Stimulated activated CD8-positive, alpha-beta memory T cell treated with anti-CD3 and anti-CD28 coated beads, Interleukin-7, amount 100 ng/mL, for 4 hours (primary cell): Measurements from ENCODE around the gene GLB1L3.
"Not testable (repeated sequence)": the region's sequence is repeated elsewhere in the genome, so short reads cannot be mapped to it uniquely, and the experiment has no call there.

Experiments used
- DNase-seq, 2 donors: peaks; one replicate each; pipeline ENCODE4 v3.0.0-alpha.2; 2020; ENCODE audit warnings: low read depth in 2 of 2

The GLB1L3 gene

DNA sequence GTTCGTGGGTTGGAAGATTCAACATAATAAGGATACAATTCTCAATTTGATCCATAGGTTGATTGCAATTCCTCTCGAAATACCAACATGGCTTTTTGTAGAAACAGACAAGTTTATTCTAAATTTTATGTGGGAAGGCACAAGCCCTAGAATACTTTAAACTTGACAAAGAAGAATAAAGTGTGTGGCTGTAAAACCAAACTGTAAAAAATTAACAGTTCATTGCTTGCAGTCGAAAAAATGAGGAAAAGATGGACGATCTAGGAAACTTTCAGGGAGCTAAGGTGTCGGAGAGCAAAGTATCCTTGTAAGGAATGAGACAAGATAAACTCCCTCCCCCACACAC lies 1.0 kb upstream of the GLB1L3 start:
- no peak for DNase-seq

DNA sequence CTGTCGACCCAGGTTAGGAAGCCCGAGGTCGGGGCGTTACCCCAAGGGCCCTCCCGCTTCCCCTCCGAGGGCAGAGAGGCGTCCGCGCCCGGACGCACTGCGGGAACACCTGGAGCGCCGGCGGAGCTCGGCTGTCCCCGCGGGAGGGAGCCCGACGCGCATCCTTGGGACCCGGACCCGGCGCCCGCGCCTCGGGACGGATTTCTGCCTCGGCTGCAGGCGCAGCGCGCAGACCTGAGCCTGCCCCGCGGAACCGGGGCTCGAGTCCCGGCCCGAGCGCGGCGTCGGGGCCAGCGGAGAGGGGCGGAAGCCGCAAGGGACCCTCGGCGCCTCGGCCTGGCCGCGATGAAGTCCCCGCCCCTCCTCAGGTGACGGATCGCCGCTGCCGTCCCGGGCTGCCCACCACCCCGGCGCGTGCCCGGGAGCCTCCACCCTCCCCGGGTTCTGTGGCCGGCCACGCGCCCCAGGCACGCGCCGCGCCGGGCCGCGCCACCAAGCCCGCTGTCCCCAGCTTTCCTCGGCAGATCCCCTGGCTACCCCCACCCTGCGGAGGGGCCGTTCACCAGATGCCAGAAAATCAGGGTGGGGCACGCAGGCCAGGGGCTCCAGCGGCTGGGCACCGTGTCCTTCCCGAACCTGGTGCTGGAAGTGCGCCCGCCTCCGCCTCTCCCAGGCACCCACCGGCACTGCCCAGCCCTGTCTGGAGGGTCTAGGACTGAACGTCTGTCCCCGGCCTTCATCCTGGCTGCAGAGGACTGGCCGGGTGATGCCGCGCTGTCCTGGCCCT lies 410 bp downstream of the GLB1L3 start:
- no peak for DNase-seq

DNA sequence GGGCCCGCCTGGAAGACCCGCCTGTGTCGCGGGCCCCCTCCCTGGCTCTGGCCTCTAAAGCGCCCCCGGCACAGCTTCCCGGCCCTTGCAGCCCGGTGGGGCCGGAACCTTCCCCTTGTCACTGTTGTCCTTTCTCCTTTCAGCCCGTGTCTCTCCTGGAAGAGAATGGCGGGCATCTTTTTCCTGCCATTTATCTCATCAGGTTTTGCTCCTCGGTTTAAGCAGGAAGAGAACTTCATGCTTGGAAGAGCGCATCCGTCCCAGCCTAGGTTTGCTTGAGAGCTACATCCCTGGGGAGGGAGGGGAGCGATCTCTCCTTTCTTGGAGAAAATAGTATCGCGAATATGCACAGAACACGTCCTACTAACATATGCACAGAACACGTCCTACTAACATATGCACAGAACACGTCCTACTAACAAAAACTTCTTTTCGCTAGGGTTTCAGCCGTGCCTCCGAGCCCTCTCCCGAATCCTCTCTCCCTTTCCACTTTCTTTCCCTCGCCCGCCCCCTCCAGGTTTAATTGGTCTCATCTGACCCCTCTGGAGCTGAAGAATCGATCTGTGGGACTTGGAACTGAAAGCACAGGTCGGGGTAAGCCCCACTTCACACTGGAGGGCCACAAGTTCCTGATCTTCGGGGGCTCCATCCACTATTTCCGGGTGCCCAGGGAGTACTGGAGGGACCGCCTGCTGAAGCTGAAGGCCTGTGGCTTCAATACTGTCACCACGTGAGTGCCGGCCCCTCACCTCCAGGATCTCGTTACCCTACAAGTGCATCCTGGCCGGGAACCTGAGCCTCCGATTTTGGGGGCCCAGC lies 1.2 kb downstream of the GLB1L3 start:
- DNase-seq = no peak

DNA sequence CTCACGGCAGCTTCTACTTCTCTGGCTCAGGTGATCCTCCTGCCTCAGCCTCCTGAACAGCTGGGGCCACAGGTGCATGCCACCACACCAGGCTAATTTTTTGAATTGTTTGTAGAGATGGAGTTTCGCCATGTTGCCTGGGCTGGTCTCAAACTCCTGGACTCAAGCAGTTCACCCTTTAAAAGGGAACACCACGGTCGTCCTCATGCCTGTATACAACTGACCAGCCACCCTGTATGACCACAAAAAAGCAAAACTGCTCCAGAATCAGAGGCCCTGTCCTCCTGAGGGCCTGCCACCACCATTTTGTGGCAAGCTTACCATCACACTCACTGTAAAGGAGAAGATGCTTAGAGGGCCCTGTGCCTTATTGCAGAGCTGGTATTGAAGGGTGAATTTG lies 2.2 kb downstream of the GLB1L3 start:
- DNase-seq = no peak

DNA sequence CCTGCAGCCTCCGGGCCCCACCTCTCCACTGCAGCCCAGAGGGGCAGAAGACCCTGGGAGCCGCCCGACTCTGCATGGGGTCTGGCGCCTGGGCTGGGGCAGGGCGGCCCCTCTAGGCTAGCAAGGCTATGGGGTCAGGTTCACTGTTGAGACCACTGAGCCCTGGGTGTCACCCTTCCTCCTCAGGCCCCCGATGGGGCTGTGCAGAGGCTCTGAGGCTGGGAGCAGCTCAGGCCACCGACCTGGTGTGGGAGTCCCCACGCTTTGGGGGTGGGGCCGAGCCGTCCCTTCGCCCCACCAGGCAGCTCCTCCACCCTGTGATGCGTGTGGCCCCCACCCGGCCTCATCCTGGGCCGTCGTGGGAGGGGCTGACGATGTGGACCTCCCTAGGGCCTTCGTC lies 5.5 kb downstream of the GLB1L3 start:
- DNase-seq = not testable (repeated sequence)

DNA sequence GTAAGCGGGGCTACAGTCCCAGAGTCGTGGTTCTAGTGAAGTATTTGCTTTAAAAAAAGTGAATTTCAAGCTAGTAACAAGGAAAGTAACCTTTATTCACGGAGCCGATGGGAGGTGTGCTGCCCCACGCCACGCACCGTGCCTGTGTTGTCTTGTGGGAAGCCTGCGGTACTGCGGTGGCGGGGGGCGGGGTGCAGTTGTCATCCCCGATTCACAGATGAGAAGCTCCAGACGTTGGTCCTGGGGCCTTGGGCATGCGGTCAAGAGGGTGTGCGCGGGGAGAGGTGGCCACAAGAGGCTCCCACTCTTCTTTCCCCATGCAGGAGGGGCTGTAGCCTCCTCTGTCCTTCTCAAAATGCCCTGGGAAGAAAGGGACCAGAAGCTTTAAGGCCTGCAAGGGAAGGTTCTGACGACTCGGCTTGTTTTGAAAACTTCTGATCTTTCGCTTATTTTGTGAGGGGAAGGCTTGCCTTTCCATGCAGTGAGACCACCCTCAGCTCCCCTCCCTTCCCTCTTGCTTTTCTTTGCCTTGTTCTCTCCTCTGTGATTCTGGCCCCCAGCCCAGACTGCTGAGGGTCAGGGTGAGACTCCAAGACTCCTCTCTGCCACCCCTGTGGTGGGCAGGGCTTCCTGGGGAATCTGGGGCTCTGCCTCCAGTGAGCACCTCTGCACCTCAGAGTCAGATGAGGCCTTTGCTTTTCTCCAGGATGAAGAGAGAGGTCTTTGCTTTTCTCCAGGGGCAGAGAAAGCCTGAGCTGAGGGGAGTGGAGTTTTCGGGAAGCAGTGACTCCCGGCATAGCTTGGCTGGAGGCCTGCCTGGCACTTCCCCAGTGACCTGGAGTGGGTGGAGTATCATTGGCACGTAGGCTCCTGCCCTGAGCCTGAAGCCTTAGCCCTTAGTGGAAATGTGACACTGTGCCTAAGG lies 6.2 kb downstream of the GLB1L3 start:
- no peak for DNase-seq

DNA sequence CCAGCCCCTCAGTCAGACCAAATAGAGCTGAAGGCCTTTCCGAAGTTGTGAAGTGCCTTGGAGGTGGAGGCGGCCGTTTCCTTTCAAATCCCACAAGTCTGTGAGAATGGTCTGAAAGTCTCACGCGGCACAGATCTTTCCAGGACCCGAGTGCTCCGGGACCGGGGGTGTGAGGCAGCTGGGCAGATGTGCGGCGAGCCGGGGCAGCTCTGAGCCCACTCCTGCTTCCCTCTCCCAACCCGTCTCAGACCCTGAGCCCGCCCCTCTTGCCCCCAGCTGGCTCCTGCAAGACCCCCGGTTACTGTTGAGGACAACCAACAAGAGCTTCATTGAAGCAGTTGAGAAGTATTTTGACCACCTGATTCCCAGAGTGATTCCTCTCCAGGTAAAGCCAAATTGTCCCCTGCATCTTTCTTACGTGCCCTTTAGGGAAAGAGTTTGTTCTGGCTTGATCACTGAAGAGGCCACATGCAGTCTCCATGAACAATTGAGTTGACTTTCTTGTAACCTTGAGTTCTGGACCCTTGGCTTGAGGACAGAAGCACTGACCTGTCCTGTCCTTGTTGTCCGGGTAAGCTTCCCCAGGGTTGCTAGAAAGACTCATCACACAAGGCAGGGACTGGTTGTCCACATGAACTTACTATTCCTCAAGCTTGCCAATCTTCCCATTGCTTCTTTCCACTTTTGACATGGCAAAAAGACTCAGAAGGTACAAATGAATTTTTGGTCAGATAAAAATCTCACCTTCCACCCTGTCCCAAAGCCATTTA lies 7.5 kb downstream of the GLB1L3 start:
- no peak for DNase-seq

DNA sequence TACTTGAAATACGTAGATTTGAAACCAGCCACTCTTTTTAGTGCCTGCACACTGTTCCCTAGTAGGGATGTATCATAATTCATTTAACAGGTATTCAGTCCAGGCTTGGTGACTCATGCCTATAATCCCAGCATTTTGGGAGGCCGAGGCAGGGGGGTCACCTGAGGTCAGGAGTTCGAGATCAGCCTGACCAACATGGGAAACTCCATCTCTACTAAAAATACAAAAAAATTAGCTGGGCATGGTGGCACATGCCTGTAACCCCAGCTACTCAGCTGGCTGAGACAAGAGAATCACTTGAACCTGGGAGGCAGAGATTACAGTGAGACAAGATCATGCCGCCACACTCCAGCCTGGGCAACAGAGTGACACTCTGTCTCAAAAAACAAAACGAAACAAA lies 8.2 kb downstream of the GLB1L3 start:
- DNase-seq = not testable (repeated sequence)

DNA sequence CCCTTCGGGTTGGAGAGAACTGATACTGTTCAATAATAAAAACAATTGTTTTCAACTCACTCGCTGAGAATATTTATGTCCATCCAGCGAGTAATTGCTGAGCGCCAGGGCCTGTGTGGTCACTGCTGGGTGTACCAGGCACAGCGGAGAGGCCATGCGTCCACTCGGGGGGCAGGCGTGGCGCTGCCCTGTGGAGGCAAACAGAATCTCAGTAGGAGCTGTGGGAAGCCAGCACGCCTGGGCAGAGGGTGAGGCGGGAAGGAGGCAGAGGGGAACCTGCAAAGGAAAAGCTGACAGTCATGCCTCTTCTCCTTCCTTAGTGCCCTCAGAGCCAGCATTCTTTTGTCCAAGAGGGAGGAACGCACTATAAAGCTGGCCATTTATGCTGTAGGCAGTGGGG lies 11.4 kb downstream of the GLB1L3 start:
- DNase-seq = no peak

DNA sequence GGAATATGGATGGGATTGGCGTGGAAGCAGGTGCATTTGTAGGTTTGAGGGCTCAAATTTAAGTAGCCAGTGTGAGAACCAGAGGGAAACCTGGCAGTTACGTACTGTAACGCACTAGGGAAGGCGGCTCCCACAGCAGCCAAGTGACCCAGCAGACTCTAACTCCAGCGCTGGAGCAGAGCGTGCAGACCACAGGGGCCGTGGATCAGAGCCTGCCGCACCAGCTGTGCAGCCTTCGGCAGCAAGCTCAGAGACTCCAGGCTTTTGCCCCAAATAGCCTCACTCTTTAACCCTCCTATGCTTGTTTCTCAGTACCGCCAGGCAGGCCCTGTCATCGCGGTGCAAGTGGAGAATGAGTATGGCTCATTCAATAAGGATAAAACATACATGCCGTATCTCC lies 12.3 kb downstream of the GLB1L3 start:
- DNase-seq = no peak

DNA sequence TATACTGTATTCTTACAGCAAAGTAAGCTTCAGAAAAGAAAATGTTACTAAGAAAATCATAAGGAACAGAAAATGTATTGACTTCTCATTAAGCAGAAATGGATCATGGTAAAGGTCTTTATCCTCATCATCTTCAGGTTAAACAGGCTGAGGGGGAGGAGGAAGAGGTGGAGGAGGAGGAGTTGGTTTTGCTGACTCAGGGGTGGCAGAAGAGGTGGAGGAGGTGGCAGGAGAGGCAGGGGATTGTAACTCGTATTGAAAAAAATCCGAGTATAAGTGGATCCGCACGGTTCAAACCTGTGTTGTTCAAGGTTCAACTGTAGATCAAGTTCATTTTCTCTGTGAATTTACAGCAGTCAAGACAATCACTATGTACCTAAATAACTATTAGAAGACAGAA lies 13.0 kb downstream of the GLB1L3 start:
- no peak for DNase-seq

DNA sequence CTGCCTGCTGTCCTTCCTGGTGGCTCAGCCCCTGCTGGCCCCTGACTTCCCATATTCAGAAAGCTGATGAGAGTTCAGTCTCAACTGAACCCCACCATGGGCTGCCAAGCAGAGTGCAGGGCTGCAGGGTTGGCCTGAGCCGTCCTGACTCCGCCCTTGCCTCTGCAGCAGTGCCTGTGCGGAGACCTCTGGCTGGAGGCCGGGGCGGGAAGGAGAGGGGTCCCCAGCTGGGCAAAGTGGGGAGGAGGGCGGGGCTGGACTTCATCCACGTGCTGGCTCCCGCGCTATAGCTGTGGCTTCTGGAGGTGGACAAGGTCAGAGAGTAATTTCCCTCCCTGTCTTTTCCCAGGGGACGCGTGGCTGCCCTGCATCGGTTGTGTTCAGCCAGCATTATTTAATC lies 13.6 kb downstream of the GLB1L3 start:
- no peak for DNase-seq

DNA sequence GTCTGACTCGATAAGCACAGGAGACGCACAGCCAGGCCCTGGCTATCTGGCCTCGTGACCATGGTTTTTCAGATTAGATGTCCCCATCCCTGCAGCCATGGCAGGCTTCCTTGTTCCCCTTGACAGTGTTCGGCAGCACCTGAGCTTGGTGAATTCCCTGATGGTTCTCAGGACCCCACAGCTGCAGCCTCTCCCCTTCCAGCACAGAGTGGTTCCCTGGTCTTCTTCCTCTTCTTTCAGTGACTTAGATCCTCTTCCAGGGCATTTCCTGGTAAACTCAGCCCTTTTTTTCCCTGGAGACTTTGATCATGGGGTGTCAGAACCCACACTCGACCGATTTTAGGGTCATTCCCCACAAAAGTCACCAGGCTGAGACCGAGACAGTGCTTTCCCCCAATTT lies 14.5 kb downstream of the GLB1L3 start:
- no peak for DNase-seq

DNA sequence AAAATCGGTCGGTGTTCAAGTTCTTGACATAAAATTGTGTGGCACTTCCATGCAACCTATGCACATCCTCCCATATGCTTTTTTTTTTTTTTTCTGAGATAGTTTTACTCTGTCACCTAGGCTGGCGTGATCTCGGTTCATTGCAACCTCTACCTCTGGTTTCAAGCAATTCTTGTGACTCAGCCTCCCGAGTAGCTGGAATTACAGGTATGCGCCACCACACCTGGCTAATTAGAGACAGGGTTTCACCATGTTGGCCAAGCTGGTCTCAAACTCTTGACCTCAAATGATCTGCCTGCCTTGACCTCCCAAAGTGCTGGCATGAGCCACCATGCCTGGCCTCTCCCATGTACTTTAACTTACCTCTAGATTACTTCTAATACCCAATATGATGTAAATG lies 15.0 kb downstream of the GLB1L3 start:
- no peak for DNase-seq

DNA sequence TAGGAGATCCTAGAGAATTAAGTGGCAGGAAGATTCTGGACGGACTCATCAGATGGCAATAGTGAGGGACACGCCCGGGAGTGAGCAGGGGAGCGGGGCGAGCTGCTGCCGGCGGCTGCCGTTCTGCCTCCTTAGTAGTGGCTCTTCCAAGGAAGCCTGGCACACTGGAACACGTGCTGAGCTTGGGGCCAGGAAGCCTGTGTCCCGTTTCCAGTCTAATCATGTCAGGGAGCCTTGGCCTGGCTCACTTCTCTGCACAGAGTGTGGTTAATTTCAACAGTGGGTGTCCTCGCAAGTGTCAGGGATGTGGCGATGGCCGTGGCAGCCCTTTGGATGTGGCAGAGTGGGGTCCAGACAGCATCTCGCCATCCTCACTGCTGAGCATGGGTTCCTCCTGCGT lies 16.5 kb downstream of the GLB1L3 start:
- DNase-seq = no peak

DNA sequence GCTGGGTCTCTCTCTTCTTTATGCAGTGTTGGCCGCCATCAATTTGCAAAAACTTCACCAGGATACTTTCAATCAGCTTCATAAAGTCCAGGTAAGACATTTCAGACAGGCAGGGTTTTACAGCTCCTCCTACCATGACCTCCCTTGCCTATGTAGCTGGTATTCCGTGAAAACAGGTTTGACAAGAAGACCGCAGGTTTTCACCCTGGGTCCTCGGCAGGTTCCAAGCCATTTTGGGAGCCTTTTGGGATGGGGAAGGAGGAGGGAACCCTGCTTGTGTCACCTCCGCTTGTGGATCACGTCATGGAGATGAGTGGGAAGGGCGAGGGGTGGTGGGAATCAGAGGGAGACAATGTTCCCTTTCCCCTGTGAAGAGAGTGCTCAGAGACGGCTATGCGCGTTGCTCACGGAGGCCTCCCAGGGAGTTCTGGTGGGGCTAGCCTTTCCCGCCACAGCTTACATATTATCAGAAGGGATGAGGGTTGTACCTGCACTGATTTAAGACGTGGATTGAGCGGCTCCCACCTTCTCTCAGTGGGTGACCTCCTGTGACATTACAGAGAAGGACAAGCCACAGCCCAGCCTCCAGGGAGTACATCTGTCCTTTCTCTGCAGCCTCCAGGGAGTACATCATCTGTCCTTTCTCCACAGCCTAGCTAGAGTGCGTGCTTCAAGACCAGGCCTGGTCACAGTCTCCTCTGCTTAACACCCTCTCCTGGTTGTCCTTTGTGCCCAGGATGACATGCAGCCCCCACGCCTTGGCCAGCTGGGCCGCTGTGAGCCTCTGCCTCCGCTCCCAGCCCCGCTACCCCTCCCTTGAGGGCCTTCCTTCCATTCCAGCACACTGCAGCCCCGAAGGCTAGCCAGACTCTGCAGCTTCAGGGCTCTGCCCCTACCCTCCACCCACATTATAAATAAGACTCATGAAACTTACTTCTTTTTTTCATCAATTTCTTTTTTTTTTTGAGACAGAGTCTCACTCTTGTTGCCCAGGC lies 17.2 kb downstream of the GLB1L3 start:
- DNase-seq = no peak

DNA sequence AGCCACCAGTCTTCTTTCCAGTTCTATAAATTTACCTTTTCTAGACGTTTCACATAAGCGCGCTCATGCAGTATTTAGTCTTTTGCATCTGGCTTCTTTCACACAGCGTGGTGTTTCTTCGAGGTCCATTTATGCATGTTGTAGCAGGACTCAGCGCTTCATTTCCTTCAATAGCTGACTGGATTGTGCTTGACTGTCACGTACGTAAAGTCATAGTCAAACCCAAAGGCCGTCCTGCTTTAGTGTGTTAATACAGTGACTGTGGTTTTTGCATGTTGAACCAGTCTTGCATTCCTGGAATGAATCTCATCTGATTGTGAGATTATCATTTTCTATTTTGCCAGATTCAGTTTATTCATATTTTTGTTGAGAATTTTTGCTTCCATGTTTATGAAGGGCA lies 18.5 kb downstream of the GLB1L3 start:
- DNase-seq = no peak

DNA sequence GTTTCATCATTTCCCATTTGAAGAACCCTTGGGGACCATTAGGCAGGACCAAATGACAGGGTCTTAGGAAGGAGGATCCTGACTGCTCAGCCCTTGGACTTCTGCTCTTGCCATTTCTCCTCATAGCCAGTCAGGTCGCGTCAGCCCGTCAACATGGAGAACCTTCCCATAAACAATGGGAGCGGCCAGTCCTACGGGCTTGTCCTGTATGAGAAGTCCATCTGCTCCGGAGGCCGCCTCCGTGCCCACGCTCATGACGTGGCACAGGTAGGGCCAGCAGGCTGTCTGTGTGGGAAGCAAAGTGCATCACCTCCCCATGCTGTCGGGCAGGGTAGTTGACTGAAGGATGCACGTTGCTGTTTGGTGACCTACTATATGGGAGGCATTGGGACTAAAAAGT lies 36.0 kb downstream of the GLB1L3 start:
- DNase-seq = no peak

DNA sequence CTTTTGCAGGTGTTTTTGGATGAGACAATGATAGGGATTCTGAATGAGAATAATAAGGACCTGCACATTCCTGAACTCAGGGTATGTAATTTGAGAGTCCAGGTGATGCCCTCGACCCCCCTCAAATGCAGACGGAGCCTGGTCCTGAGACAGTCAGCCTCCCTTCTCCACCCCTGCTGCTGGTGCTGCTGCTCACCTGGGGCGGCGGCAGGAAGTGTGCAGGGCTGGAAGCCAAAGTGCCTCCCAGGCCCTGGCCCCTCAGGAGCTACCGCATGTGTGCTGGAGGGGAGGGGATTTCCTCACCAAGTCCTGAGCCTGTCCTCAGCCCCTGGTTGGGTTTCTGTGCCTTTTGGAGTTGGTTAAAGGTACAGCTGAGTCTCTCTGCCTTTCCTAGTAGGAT lies 36.6 kb downstream of the GLB1L3 start:
- DNase-seq = no peak

DNA sequence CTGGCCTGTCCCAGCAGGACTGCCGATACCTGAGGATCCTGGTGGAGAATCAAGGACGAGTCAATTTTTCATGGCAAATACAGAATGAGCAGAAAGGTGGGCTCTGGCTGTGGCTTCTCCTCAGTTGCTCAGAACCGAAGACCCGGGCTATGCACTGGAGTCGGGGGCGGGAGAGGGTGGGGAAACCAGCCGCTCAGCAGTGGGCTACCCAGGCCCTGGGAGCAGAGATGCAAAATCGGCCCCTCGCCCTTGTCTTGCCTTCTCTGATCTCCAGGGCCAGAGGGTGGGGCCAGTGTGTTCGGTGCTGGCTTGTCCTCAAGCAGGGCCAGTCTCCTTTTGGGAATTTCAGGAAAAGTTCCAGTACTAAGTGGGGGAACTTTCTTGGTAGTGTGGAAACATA lies 37.2 kb downstream of the GLB1L3 start:
- DNase-seq = no peak
